ENCODE data around the gene RGS4.

- TF ChIP-seq CTCF (IDR thresholded peaks at IDR 0.05): no peak
- no peak for TF ChIP-seq POLR2A (IDR thresholded peaks at IDR 0.05)
These were observed 4.8 kb downstream of the RGS4 start for GRCh38 chr1:163074004-163074403.
